ENCODE results near the gene PXT1. TPM values are rescaled to one million over a fixed set of nuclear protein-coding genes. Genes with fewer than 3 reads are reported as not detected.
"Not testable (repeated sequence)": the region's sequence is repeated elsewhere in the genome, so short reads cannot be mapped to it uniquely, and the experiment has no call there.

PXT1 gene
- total RNA-seq, 1 donor from 2014 or later, result not detected

GRCh38 chr6:36443471-36444428 is 1.1 kb upstream of the PXT1 start:
- peak; percentile 66 for DNase-seq

- peak; percentile 54 for DNase-seq
These were observed 467 bp downstream of the PXT1 start for GRCh38 chr6:36442103-36442670.

GRCh38 chr6:36441307-36441894 is 1.3 kb downstream of the PXT1 start:
- peak; percentile 91 for DNase-seq

GRCh38 chr6:36436466-36436865 is 6.2 kb downstream of the PXT1 start:
- no peak for DNase-seq

- DNase-seq, result no peak
These were observed 10.4 kb downstream of the PXT1 start for GRCh38 chr6:36432151-36432671.

DNA sequence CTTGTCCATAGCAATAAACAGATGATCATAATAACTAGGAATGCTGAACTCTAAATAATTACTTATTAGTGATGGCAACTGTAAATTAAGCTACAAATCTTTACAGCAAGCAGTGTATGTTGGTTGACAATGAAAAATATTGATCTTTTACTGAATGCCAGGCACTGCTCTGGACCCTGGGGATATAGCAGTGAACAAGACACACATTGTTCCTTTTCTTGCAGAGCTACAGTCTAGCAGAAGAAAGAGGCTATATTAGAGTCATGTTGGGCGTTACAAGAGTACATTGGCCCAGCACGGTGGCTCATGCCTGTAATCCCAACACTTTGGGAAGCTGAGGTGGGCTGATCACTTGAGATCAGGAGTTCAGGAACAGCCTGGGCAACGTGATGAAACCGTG is 11.5 kb downstream of the PXT1 start:
- DNase-seq, result no peak

- DNase-seq, result no peak
These were observed 12.3 kb downstream of the PXT1 start for GRCh38 chr6:36430351-36430750.

DNA sequence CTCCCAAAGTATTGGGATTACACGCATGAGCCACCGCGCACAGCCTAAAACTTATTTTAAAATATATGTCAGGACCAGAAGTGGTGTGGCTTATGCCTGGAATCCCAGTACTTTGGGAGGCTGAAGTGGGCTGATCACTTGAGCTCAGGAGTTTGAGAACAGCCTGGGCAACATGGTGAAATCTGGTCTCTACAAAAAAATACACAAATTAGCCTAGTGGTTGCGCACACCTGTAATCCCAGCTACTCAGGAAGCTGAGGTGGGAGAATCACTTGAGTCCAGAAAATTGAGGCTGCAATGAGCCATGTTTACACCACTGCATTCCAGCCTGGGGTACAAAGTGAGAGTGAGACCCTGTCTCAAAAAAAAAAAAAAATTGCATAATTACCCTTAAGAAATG is 13.7 kb downstream of the PXT1 start:
- no peak for DNase-seq

- DNase-seq, result no peak
These were observed 16.0 kb downstream of the PXT1 start for GRCh38 chr6:36426622-36427021.

GRCh38 chr6:36423101-36423824 is 19.4 kb downstream of the PXT1 start:
- peak; percentile 92 for DNase-seq

DNA sequence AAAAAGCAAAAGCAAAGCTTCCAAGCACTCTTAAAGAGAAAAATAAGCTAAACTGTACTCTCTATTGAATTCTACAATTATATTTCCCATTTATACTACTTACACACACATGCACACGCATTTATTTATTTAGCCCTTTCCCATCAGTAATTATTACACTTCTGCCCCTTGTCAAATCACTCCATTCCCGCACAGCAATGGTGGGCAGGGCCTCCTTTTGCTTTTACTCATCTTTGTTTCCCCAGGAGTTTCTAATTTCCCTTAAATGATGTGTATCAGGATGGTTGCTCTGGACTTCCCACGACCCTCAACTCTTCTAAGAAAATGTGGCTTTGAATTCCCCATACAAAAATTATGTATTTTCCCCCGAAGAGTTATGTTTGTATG is 19.9 kb downstream of the PXT1 start:
- DNase-seq, result no peak

- DNase-seq, result no peak
These were observed 23.3 kb downstream of the PXT1 start for GRCh38 chr6:36419310-36419709.

GRCh38 chr6:36418558-36418957 is 24.1 kb downstream of the PXT1 start:
- no peak for DNase-seq

GRCh38 chr6:36414481-36414880 is 28.2 kb downstream of the PXT1 start:
- DNase-seq, result no peak

GRCh38 chr6:36413489-36414480 is 28.9 kb downstream of the PXT1 start:
- no peak for DNase-seq

- not testable (repeated sequence) for DNase-seq
These were observed 32.9 kb downstream of the PXT1 start for GRCh38 chr6:36409718-36410117.

- no peak for DNase-seq
These were observed 38.5 kb downstream of the PXT1 start for GRCh38 chr6:36404164-36404563.

DNA sequence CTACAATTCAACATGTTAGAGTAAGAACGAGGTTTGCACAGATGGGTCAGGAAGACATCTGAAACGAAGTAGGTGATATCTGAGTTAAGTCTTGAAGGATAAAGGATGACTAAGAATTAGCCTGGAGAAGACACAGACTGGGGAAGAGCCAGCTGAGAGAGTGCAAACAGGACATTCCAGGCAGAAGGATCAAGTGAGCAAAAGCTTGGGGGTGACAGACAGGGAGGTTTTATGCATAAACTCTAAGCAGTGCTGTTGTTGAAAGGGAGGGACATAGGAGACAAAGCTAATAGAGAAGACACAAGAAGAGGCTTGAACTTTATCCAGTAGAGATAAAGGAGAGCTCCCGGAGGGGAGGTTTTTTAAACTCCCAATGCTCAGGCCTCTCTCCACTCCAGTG is 40.2 kb downstream of the PXT1 start:
- no peak for DNase-seq

GRCh38 chr6:36399970-36400369 is 42.7 kb downstream of the PXT1 start:
- DNase-seq, result no peak

GRCh38 chr6:36392621-36393020 is 50.0 kb downstream of the PXT1 start:
- no peak for DNase-seq

GRCh38 chr6:36389353-36389752 is 53.3 kb downstream of the PXT1 start:
- no peak for DNase-seq

All from skin of body (tissue), 2 donors.